Mesenchymal stem cell (in vitro differentiated cells and primary cell): ENCODE measurements around the gene TRMT61A.

Experiments
- DNase-seq: peaks from one replicate; pipeline ENCODE4 v3.0.0-alpha.2; 2013
- H2AFZ ChIP-seq: one replicate; pipeline ENCODE4 v1.6.1; 2013; ENCODE audit warnings: low read depth, mild to moderate bottlenecking, control low read depth, inconsistent platforms, low read length, moderate library complexity
- H2AK5ac ChIP-seq: 2 replicates; pipeline ENCODE4 v1.6.1; 2013; ENCODE audit warnings: low read length, moderate library complexity, mild to moderate bottlenecking, inconsistent platforms; ENCODE audit not compliant: severe bottlenecking
- H2BK120ac ChIP-seq: one replicate; pipeline ENCODE4 v1.6.1; 2013; ENCODE audit warnings: low read depth, mild to moderate bottlenecking, inconsistent platforms, low read length, moderate library complexity
- H2BK12ac ChIP-seq, 2 experiments: one replicate each; pipeline ENCODE4 v1.6.1; 2013; ENCODE audit warnings: inconsistent platforms in 2 of 2, low read length in 2 of 2, mild to moderate bottlenecking in 2 of 2, moderate library complexity in 2 of 2, control low read depth in 1 of 2
- H2BK15ac ChIP-seq: one replicate; pipeline ENCODE4 v1.6.1; 2013; ENCODE audit warnings: mild to moderate bottlenecking, low read depth, inconsistent platforms; ENCODE audit not compliant: poor library complexity, severe bottlenecking
- H2BK5ac ChIP-seq: 2 replicates; pipeline ENCODE4 v1.6.1; 2013; ENCODE audit warnings: low read depth, mild to moderate bottlenecking, low read length, control low read depth, inconsistent platforms; ENCODE audit not compliant: poor library complexity, severe bottlenecking
- H3K14ac ChIP-seq, 2 experiments: one replicate each; pipeline ENCODE4 v1.6.1; 2013; ENCODE audit warnings: inconsistent platforms in 2 of 2, low read length in 2 of 2, control low read depth in 1 of 2, mild to moderate bottlenecking in 1 of 2, moderate library complexity in 1 of 2
- H3K18ac ChIP-seq, 2 experiments: one replicate each; pipeline ENCODE4 v1.6.1; 2013; ENCODE audit warnings: inconsistent platforms in 2 of 2, low read length in 2 of 2, control low read depth in 1 of 2, low read depth in 1 of 2, mild to moderate bottlenecking in 1 of 2
- H3K23ac ChIP-seq, 2 experiments: one replicate each; pipeline ENCODE4 v1.6.1; 2013; ENCODE audit warnings: inconsistent platforms in 2 of 2, low read length in 2 of 2, mild to moderate bottlenecking in 2 of 2, moderate library complexity in 2 of 2, control low read depth in 1 of 2
- H3K27ac ChIP-seq: 2 replicates; pipeline ENCODE4 v1.5.1; 2013; ENCODE audit warnings: mild to moderate bottlenecking, moderate library complexity, low read length, control low read depth, inconsistent platforms; ENCODE audit not compliant: poor library complexity, severe bottlenecking
- H3K27me3 ChIP-seq, 2 experiments: 2 replicates each; pipeline versions ENCODE4 v1.6.1 to v1.7.0; 2013; ENCODE audit warnings: low read length in 2 of 2, mild to moderate bottlenecking in 2 of 2, moderate library complexity in 2 of 2, control low read depth in 1 of 2, inconsistent platforms in 1 of 2; ENCODE audit not compliant: control insufficient read depth in 1 of 2, insufficient read depth in 1 of 2
- H3K36me3 ChIP-seq, 2 experiments: 2 replicates each; pipeline versions ENCODE4 v1.6.1 to v1.7.0; 2013; ENCODE audit warnings: low read length in 2 of 2, control low read depth in 1 of 2, inconsistent platforms in 1 of 2, low read depth in 1 of 2, mild to moderate bottlenecking in 1 of 2; ENCODE audit not compliant: insufficient read depth in 2 of 2, control insufficient read depth in 1 of 2
- H3K4ac ChIP-seq, 2 experiments: one replicate each; pipeline ENCODE4 v1.6.1; 2013; ENCODE audit warnings: inconsistent platforms in 2 of 2, low read length in 2 of 2, mild to moderate bottlenecking in 2 of 2, moderate library complexity in 2 of 2, control low read depth in 1 of 2, low read depth in 1 of 2
- H3K4me1 ChIP-seq: 2 replicates; pipeline ENCODE4 v1.6.1; 2013; ENCODE audit warnings: low read depth, low read length, control low read depth; ENCODE audit not compliant: control insufficient read depth, insufficient read depth
- H3K4me2 ChIP-seq: 2 replicates; pipeline ENCODE4 v1.6.1; 2013; ENCODE audit warnings: low read length, mild to moderate bottlenecking, inconsistent platforms; ENCODE audit not compliant: poor library complexity, severe bottlenecking
- H3K4me3 ChIP-seq, 2 experiments: 2 replicates each; pipeline versions ENCODE4 v1.5.1 to v1.7.0; 2013; ENCODE audit warnings: low read length in 2 of 2, mild to moderate bottlenecking in 2 of 2, control low read depth in 1 of 2, low read depth in 1 of 2; ENCODE audit not compliant: insufficient read depth in 1 of 2
- H3K79me1 ChIP-seq: replicated peaks from 2 replicates; pipeline ENCODE4 v1.6.1; 2013; ENCODE audit warnings: mild to moderate bottlenecking, control low read depth, low read length, inconsistent platforms; ENCODE audit not compliant: poor library complexity, severe bottlenecking
- H3K9ac ChIP-seq: 2 replicates; pipeline ENCODE4 v1.7.0; 2013; ENCODE audit warnings: mild to moderate bottlenecking, low read length, moderate library complexity
- H3K9me3 ChIP-seq: 2 replicates; pipeline ENCODE4 v1.7.0; 2013; ENCODE audit warnings: mild to moderate bottlenecking, low read length; ENCODE audit not compliant: control insufficient read depth
- H4K8ac ChIP-seq: one replicate; pipeline ENCODE4 v1.6.1; 2013; ENCODE audit warnings: inconsistent platforms, mild to moderate bottlenecking, low read length, moderate library complexity
- H4K91ac ChIP-seq: one replicate; pipeline ENCODE4 v1.6.1; 2013; ENCODE audit warnings: mild to moderate bottlenecking, low read length, inconsistent platforms
- WGBS: methylation state at CpG from one replicate; pipeline ENCODE4 v1.1.7; 2013; ENCODE audit warnings: mixed read lengths; 5-methylcytosine and 5-hydroxymethylcytosine counted together

TRMT61A gene

GRCh38 chr14:103556946-103557758, 28.2 kb downstream of the TRMT61A start:
- Histone ChIP-seq H2BK5ac (no peak overlapping the region), H2BK12ac (no peak overlapping the region), H3K36me3 (peaks cover 14 to 33% of the 10 kb centered on the region in 2 experiments), H2AK5ac (peak overlapping the region; percentile 54), H3K27me3 (no peaks in the 10 kb centered on the region), H3K27ac (peak overlapping the region; percentile 98), H4K8ac (no peak overlapping the region), H3K4me3 (no peak overlapping the region), H3K4me2 (no peak overlapping the region), H3K14ac (no peak overlapping the region), H2AFZ (no peak overlapping the region), H3K4me1 (peaks cover 26% of the 10 kb centered on the region), H3K9ac (peak overlapping the region; percentile 96), H3K18ac (no peak overlapping the region), H4K91ac (no peak overlapping the region), H2BK15ac (no peak overlapping the region), H2BK120ac (no peak overlapping the region), H3K23ac (no peak overlapping the region), H3K4ac (peak overlapping the region in 1 of 2 experiments; percentile 13), H3K9me3 (no peaks in the 10 kb centered on the region), H3K79me1 (peaks cover 20% of the 10 kb centered on the region)
- 96% methylated on average over 13 of the region's 15 CpGs for WGBS
- no peak for DNase-seq

- Histone ChIP-seq H3K14ac (no peak overlapping the region), H3K4ac (no peak overlapping the region), H2AK5ac (peak overlapping the region; percentile 91), H3K4me1 (peaks cover 19% of the 10 kb centered on the region), H3K4me2 (peak overlapping the region; percentile 72), H3K79me1 (peaks cover 20% of the 10 kb centered on the region), H2AFZ (no peak overlapping the region), H3K27ac (peak overlapping the region; percentile 98), H3K9me3 (no peaks in the 10 kb centered on the region), H2BK12ac (no peak overlapping the region), H3K18ac (no peak overlapping the region), H3K23ac (no peak overlapping the region), H3K9ac (peak overlapping the region; percentile 96), H3K4me3 (peak overlapping the region in 1 of 2 experiments; percentile 25), H2BK15ac (no peak overlapping the region), H2BK5ac (peak overlapping the region; percentile 77), H2BK120ac (no peak overlapping the region), H3K36me3 (peaks cover 14 to 33% of the 10 kb centered on the region in 2 experiments), H4K8ac (no peak overlapping the region), H4K91ac (no peak overlapping the region), H3K27me3 (no peaks in the 10 kb centered on the region)
- 92% methylated on average over 16 of the region's 16 CpGs for WGBS
- peak; percentile 75 for DNase-seq
Observed at GRCh38 chr14:103558071-103558882, 29.3 kb downstream of the TRMT61A start.

GRCh38 chr14:103559766-103560165, 30.8 kb downstream of the TRMT61A start:
- no peak overlapping the region for H2AFZ ChIP-seq
- 97% methylated on average over 8 of the region's 9 CpGs for WGBS
- no peak overlapping the region for H3K27ac ChIP-seq
- peaks cover 9 to 33% of the 10 kb centered on the region in 2 experiments for H3K36me3 ChIP-seq
- H2BK120ac ChIP-seq, result no peak overlapping the region
- no peak overlapping the region for H2BK12ac ChIP-seq
- no peak overlapping the region for H2BK15ac ChIP-seq
- DNase-seq, result no peak
- H3K4me3 ChIP-seq, result peak overlapping the region in 1 of 2 experiments; percentile 98
- no peak overlapping the region for H3K14ac ChIP-seq
- no peaks in the 10 kb centered on the region for H3K9me3 ChIP-seq
- H2BK5ac ChIP-seq, result no peak overlapping the region
- H3K18ac ChIP-seq, result no peak overlapping the region
- H3K23ac ChIP-seq, result no peak overlapping the region
- no peaks in the 10 kb centered on the region for H3K27me3 ChIP-seq
- peak overlapping the region; percentile 86 for H2AK5ac ChIP-seq
- H3K9ac ChIP-seq, result peak overlapping the region; percentile 96
- peaks cover 20% of the 10 kb centered on the region for H3K4me1 ChIP-seq
- H3K4ac ChIP-seq, result no peak overlapping the region
- H3K4me2 ChIP-seq, result no peak overlapping the region
- H4K91ac ChIP-seq, result no peak overlapping the region
- H3K79me1 ChIP-seq, result peaks cover 8% of the 10 kb centered on the region
- no peak overlapping the region for H4K8ac ChIP-seq

- Histone ChIP-seq H3K4me3 (peak overlapping the region in 1 of 2 experiments; percentile 98), H2AK5ac (no peak overlapping the region), H2AFZ (no peak overlapping the region), H3K4me1 (peaks cover 18% of the 10 kb centered on the region), H3K18ac (no peak overlapping the region), H2BK12ac (no peak overlapping the region), H3K27ac (no peak overlapping the region), H3K14ac (no peak overlapping the region), H3K23ac (no peak overlapping the region), H4K8ac (no peak overlapping the region), H2BK15ac (no peak overlapping the region), H3K4me2 (peak overlapping the region; percentile 95), H3K9me3 (no peaks in the 10 kb centered on the region), H3K79me1 (peaks cover 3% of the 10 kb centered on the region), H3K4ac (no peak overlapping the region), H2BK120ac (no peak overlapping the region), H3K9ac (peak overlapping the region; percentile 96), H3K27me3 (no peaks in the 10 kb centered on the region), H4K91ac (no peak overlapping the region), H2BK5ac (no peak overlapping the region), H3K36me3 (peaks cover 8 to 33% of the 10 kb centered on the region in 2 experiments)
- WGBS, result 98% methylated on average over 7 of the region's 8 CpGs
- no peak for DNase-seq
Observed at GRCh38 chr14:103560691-103561090, 31.7 kb downstream of the TRMT61A start.
